ENCODE measurements around the gene SGK1.

The SGK1 gene

GRCh38 chr6:134171517-134171916 is 146.4 kb downstream of the SGK1 start:
- no peak for DNase-seq (ENCODE audit: low read depth in 2 of 2)

- no peak for DNase-seq (ENCODE audit: low read depth in 2 of 2)
These were observed 147.1 kb downstream of the SGK1 start for GRCh38 chr6:134170844-134171243.

- DNase-seq (ENCODE audit: low read depth in 2 of 2) = no peak
These were observed 147.9 kb downstream of the SGK1 start for GRCh38 chr6:134169871-134170486.

GRCh38 chr6:134168590-134169208 is 149.2 kb downstream of the SGK1 start:
- no peak for DNase-seq (ENCODE audit: low read depth in 2 of 2)

- DNase-seq (ENCODE audit: low read depth in 2 of 2) = no peak
These were observed 151.2 kb downstream of the SGK1 start for GRCh38 chr6:134166511-134167261.

GRCh38 chr6:134165561-134166201 is 152.2 kb downstream of the SGK1 start:
- no peak for DNase-seq (ENCODE audit: low read depth in 2 of 2)

GRCh38 chr6:134164300-134164699 is 153.6 kb downstream of the SGK1 start:
- no peak for DNase-seq (ENCODE audit: low read depth in 2 of 2)

- DNase-seq (ENCODE audit: low read depth in 2 of 2) = no peak
These were observed 155.0 kb downstream of the SGK1 start for GRCh38 chr6:134162932-134163331.

GRCh38 chr6:134161041-134161440 is 156.9 kb downstream of the SGK1 start:
- no peak for DNase-seq (ENCODE audit: low read depth in 2 of 2)

GRCh38 chr6:134152767-134153485 is 165.0 kb downstream of the SGK1 start:
- DNase-seq (ENCODE audit: low read depth in 2 of 2) = no peak

- no peak for DNase-seq (ENCODE audit: low read depth in 2 of 2)
These were observed 169.3 kb downstream of the SGK1 start for GRCh38 chr6:134148566-134148965.

- no peak for DNase-seq (ENCODE audit: low read depth in 2 of 2)
These were observed 170.8 kb downstream of the SGK1 start for GRCh38 chr6:134147034-134147533.

- DNase-seq (ENCODE audit: low read depth in 2 of 2) = no peak
These were observed 171.5 kb downstream of the SGK1 start for GRCh38 chr6:134146268-134147033.

- DNase-seq (ENCODE audit: low read depth in 2 of 2) = no peak
These were observed 172.1 kb downstream of the SGK1 start for GRCh38 chr6:134145786-134146185.

GRCh38 chr6:134138226-134138975 is 179.5 kb downstream of the SGK1 start:
- no peak for DNase-seq (ENCODE audit: low read depth in 2 of 2)

GRCh38 chr6:134134654-134135053 is 183.3 kb downstream of the SGK1 start:
- no peak for DNase-seq (ENCODE audit: low read depth in 2 of 2)

- no peak for DNase-seq (ENCODE audit: low read depth in 2 of 2)
These were observed 185.3 kb downstream of the SGK1 start for GRCh38 chr6:134132494-134133141.

- DNase-seq (ENCODE audit: low read depth in 2 of 2) = no peak
These were observed 186.3 kb downstream of the SGK1 start for GRCh38 chr6:134131530-134132139.

- DNase-seq (ENCODE audit: low read depth in 2 of 2) = no peak
These were observed 189.8 kb downstream of the SGK1 start for GRCh38 chr6:134128146-134128545.

Data from fibroblast of skin of left biceps (primary cell).